ENCODE results near the gene EFNB2.

Gene EFNB2

GRCh38 chr13:106535552-106536243 lies at the start of gene EFNB2:
EFNB2 (minus strand) TSS chr13:106535662; CDS start chr13:106534964, 698 bp downstream.
- DNase-seq = peak; percentile 92

GRCh38 chr13:106581225-106581624 lies 45.8 kb upstream of the EFNB2 start:
- no peak for DNase-seq

GRCh38 chr13:106575896-106576295 lies 40.4 kb upstream of the EFNB2 start:
- no peak for DNase-seq

GRCh38 chr13:106573868-106574267 lies 38.4 kb upstream of the EFNB2 start:
- no peak for DNase-seq

GRCh38 chr13:106573284-106573846 lies 37.9 kb upstream of the EFNB2 start:
- no peak for DNase-seq

GRCh38 chr13:106570299-106570852 lies 34.9 kb upstream of the EFNB2 start:
- DNase-seq = no peak

GRCh38 chr13:106569233-106570095 lies 34.0 kb upstream of the EFNB2 start:
- no peak for DNase-seq

- DNase-seq = no peak
Observed at GRCh38 chr13:106568299-106569003, 33.0 kb upstream of the EFNB2 start.

GRCh38 chr13:106567474-106568298 lies 32.2 kb upstream of the EFNB2 start, which contains the start of gene ARGLU1:
ARGLU1 (minus strand) TSS chr13:106568137; CDS start chr13:106567919, 218 bp downstream.
- DNase-seq = peak; percentile 85

GRCh38 chr13:106566641-106567473 lies 31.4 kb upstream of the EFNB2 start:
- peak; percentile 50 for DNase-seq

- no peak for DNase-seq
Observed at GRCh38 chr13:106565127-106565775, 29.8 kb upstream of the EFNB2 start.

- no peak for DNase-seq
Observed at GRCh38 chr13:106562301-106562700, 26.8 kb upstream of the EFNB2 start.

- DNase-seq = no peak
Observed at GRCh38 chr13:106561551-106562170, 26.2 kb upstream of the EFNB2 start.

GRCh38 chr13:106560821-106561220 lies 25.4 kb upstream of the EFNB2 start:
- no peak for DNase-seq

GRCh38 chr13:106558527-106558926 lies 23.1 kb upstream of the EFNB2 start:
- DNase-seq = no peak

GRCh38 chr13:106555631-106556328 lies 20.3 kb upstream of the EFNB2 start:
- no peak for DNase-seq

- DNase-seq = no peak
Observed at GRCh38 chr13:106551751-106552150, 16.3 kb upstream of the EFNB2 start.

- DNase-seq = no peak
Observed at GRCh38 chr13:106551350-106551749, 15.9 kb upstream of the EFNB2 start.

- no peak for DNase-seq
Observed at GRCh38 chr13:106550570-106551135, 15.2 kb upstream of the EFNB2 start.
